SK-N-SH (cell line): ENCODE data around the gene LRRIQ1. TPM values are rescaled to one million over a fixed set of nuclear protein-coding genes. Genes with fewer than 3 reads are reported as not detected.

Experiments used
- CTCF ChIA-PET: fragments of 300-600, 350-600 bp; formaldehyde crosslinking; extraction: SDS; loops from one replicate; lab custom pipeline; 2021; lab: Yijun Ruan, JAX
- POLR2A ChIA-PET: fragments of 350-600 bp; sonication (Branson Sonifier 250); formaldehyde crosslinking; extraction: SDS; loops from one replicate; lab custom pipeline; 2020; ENCODE audit warnings: antibody characterized with exemption, inconsistent platforms; lab: Yijun Ruan, JAX
- DNase-seq: peaks from one replicate; pipeline ENCODE4 v3.0.0; 2012
- H2AFZ ChIP-seq: fragments of 200-600 bp; sonication (generic); 2 replicates; pipeline ENCODE4 v1.8.1; 2016; ENCODE audit warnings: antibody characterized with exemption, mild to moderate bottlenecking, low read depth
- H3F3A ChIP-seq: fragments of 200-600 bp; sonication (generic); replicated peaks from 2 replicates; pipeline ENCODE3; 2016; ENCODE audit warnings: antibody characterized with exemption, mild to moderate bottlenecking; ENCODE audit not compliant: insufficient read depth
- H3K27ac ChIP-seq, 2 experiments: fragments of 200-500 bp in 1 of 2; fragments of 200-600 bp in 1 of 2; sonication (Bioruptor generic) in 1 of 2; sonication (generic), shearing (Covaris generic) in 1 of 2; 2 replicates each; pipeline versions ENCODE4 v1.5.1 to v1.6.1; 2014 to 2016; ENCODE audit warnings: low read depth in 2 of 2, inconsistent platforms in 1 of 2, low read length in 1 of 2, mild to moderate bottlenecking in 1 of 2, mixed read lengths in 1 of 2
- H3K27me3 ChIP-seq: fragments of 200-600 bp; sonication (generic), shearing (Covaris generic); 2 replicates; pipeline ENCODE4 v1.6.1; 2016; ENCODE audit warnings: mixed run types; ENCODE audit not compliant: insufficient read depth
- H3K36me3 ChIP-seq, 2 experiments: fragments of 200-500 bp in 1 of 2; fragments of 200-600 bp in 1 of 2; sonication (Bioruptor generic) in 1 of 2; sonication (generic) in 1 of 2; replicated peaks in 1 of 2; 2 replicates each; pipeline versions ENCODE3 to v1.5.1; 2014 to 2016; ENCODE audit warnings: low read length in 1 of 2, mild to moderate bottlenecking in 1 of 2; ENCODE audit not compliant: insufficient read depth in 2 of 2, control insufficient read depth in 1 of 2
- H3K4me1 ChIP-seq, 2 experiments: fragments of 200-500 bp in 1 of 2; fragments of 200-600 bp in 1 of 2; sonication (Bioruptor generic) in 1 of 2; sonication (generic), shearing (Covaris generic) in 1 of 2; 2 replicates each; pipeline versions ENCODE4 v1.5.1 to v1.6.1; 2014 to 2016; ENCODE audit warnings: low read depth in 1 of 2, low read length in 1 of 2, mixed run types in 1 of 2; ENCODE audit not compliant: insufficient read depth in 2 of 2, control insufficient read depth in 1 of 2
- H3K4me2 ChIP-seq: fragments of 200-600 bp; sonication (generic), shearing (Covaris generic); 2 replicates; pipeline ENCODE4 v1.6.1; 2017; ENCODE audit warnings: mixed run types
- H3K4me3 ChIP-seq, 2 experiments: fragments of 200-500 bp in 1 of 2; fragments of 200-600 bp in 1 of 2; sonication (Bioruptor generic) in 1 of 2; sonication (generic), shearing (Covaris generic) in 1 of 2; 2 replicates each; pipeline versions ENCODE4 v1.5.1 to v1.8.1; 2014 to 2016; ENCODE audit warnings: low read depth in 2 of 2, inconsistent platforms in 1 of 2, low read length in 1 of 2, mild to moderate bottlenecking in 1 of 2, mixed read lengths in 1 of 2, moderate library complexity in 1 of 2
- H3K79me2 ChIP-seq: fragments of 200-600 bp; sonication (generic); 2 replicates; pipeline ENCODE4 v1.8.1; 2017; ENCODE audit warnings: mild to moderate bottlenecking; ENCODE audit not compliant: insufficient read depth
- H3K9ac ChIP-seq: fragments of 200-600 bp; sonication (generic); 2 replicates; pipeline ENCODE4 v1.6.1; 2017; ENCODE audit warnings: mixed run types
- H3K9me2 ChIP-seq: fragments of 200-600 bp; sonication (generic); 2 replicates; pipeline ENCODE4 v1.6.1; 2017; ENCODE audit warnings: mixed run types
- H3K9me3 ChIP-seq: fragments of 200-600 bp; sonication (generic); 2 replicates; pipeline ENCODE4 v1.6.1; 2017; ENCODE audit warnings: mixed run types, mild to moderate bottlenecking, moderate library complexity
- H4K20me1 ChIP-seq: fragments of 200-600 bp; sonication (generic); 2 replicates; pipeline ENCODE4 v1.6.1; 2017; ENCODE audit warnings: mild to moderate bottlenecking, mixed run types; ENCODE audit not compliant: insufficient read depth
- CHD2 ChIP-seq: fragments of 150-350 bp; IDR thresholded peaks from 2 replicates; pipeline ENCODE4 v1.6.1; 2018; ENCODE audit warnings: low read length; ENCODE audit not compliant: partially characterized antibody
- ELF1 ChIP-seq: IDR thresholded peaks from 2 replicates; pipeline ENCODE4 v1.4.0; 2012
- EZH2phosphoT487 ChIP-seq: fragments of 200-600 bp; sonication (generic); IDR thresholded peaks from 2 replicates; pipeline ENCODE4 v1.6.1; 2017; ENCODE audit warnings: low read depth, mixed run types, mild to moderate bottlenecking, antibody characterized with exemption, moderate library complexity, borderline replicate concordance
- FOSL2 ChIP-seq: IDR thresholded peaks from 2 replicates; pipeline ENCODE4 v1.4.0; 2012; ENCODE audit warnings: low read depth, mild to moderate bottlenecking, moderate library complexity, borderline replicate concordance
- GABPA ChIP-seq: IDR thresholded peaks from 2 replicates; pipeline ENCODE4 v1.4.0; 2012; ENCODE audit warnings: low read depth, mild to moderate bottlenecking
- JUND ChIP-seq: IDR thresholded peaks from 2 replicates; pipeline ENCODE4 v1.4.0; 2012
- POLR2AphosphoS5 ChIP-seq: IDR thresholded peaks from 2 replicates; pipeline ENCODE4 v1.6.1; 2012; ENCODE audit warnings: low read depth, low read length
- REST ChIP-seq: IDR thresholded peaks from 2 replicates; pipeline ENCODE4 v1.6.1; 2012; ENCODE audit warnings: mild to moderate bottlenecking, low read depth, low read length, moderate library complexity
- RXRA ChIP-seq: IDR thresholded peaks from 2 replicates; pipeline ENCODE4 v1.4.0; 2012; ENCODE audit warnings: low read depth, mild to moderate bottlenecking, borderline replicate concordance
- TEAD4 ChIP-seq: IDR thresholded peaks from 2 replicates; pipeline ENCODE4 v1.4.0; 2012; ENCODE audit warnings: mild to moderate bottlenecking, borderline replicate concordance; ENCODE audit not compliant: insufficient read depth
- YY1 ChIP-seq: IDR thresholded peaks from 2 replicates; pipeline ENCODE4 v1.4.0; 2012; ENCODE audit warnings: low read depth, mild to moderate bottlenecking
- ZBTB33 ChIP-seq: IDR thresholded peaks from 2 replicates; pipeline ENCODE4 v1.4.0; 2012; ENCODE audit warnings: low read depth, borderline replicate concordance
- WGBS: methylation state at CpG from one replicate; pipeline ENCODE4 v1.1.6; 2017; ENCODE audit warnings: low lambda C conversion rate; 5-methylcytosine and 5-hydroxymethylcytosine counted together
- polyA plus RNA-seq, 3 experiments: library from polyadenylated mRNA; depleted of rRNA; stranded (reverse); fragments of >200 nt; gene quantifications; 2 replicates each; pipeline ENCODE4 v1.2.3, GENCODE V29; 2012
- TF ChIP-seq, protein P1 (sequence below): fragments of 150-350 bp; IDR thresholded peaks from 2 replicates; pipeline ENCODE4 v1.6.1; 2017; ENCODE audit warnings: antibody characterized with exemption, low read length, low read depth, borderline replicate concordance
- TF ChIP-seq, protein P2 (sequence below): IDR thresholded peaks from 2 replicates; pipeline ENCODE4 v1.4.0; 2012; ENCODE audit warnings: low read depth, borderline replicate concordance

LRRIQ1 gene
- polyA plus RNA-seq, 1 of the 3 experiments (the other 2 are of a cell fraction): 0.39 TPM

DNA sequence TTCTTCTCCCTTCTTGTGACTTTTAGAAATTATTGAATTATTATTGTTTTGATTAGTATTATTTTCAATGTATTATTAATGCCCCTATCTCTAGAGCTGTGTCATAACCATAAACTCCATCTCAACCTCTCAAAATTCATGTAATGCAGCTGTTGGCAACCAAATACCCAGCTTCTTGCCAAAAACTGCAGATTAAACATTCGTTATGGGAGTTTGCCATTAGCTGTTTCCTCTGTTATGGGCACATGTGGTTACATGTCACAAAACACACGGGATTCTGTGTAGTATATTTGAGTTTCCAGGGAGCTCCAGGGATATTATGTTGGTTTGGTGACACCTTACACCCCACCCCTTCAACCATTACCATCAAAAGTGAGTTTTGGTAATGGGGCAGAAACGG, 241.0 kb downstream of the LRRIQ1 start:
- Histone ChIP-seq H3K4me2 (no peak overlapping the region), H3K9ac (no peak overlapping the region), H4K20me1 (no peaks in the 10 kb centered on the region), H3K27ac (no peak overlapping the region), H3K4me3 (no peak overlapping the region), H3K27me3 (peaks cover 43% of the 10 kb centered on the region), H3F3A (no peaks in the 10 kb centered on the region), H3K9me3 (no peaks in the 10 kb centered on the region), H3K4me1 (peaks cover 0 to 2% of the 10 kb centered on the region in 2 experiments; a peak in 1 of 4 replicates), H3K36me3 (no peaks in the 10 kb centered on the region), H3K79me2 (no peaks in the 10 kb centered on the region), H2AFZ (no peak overlapping the region), H3K9me2 (no peaks in the 10 kb centered on the region)
- ChIA-PET CTCF (interaction anchor here (1.1 to 1.5 kb wide), 2 partner anchors 148 to 200 kb away, joined by 3 to 5 read pairs; no protein-coding TSS in a partner anchor), POLR2A (no interaction called here)
- DNase-seq: no peak
- WGBS: 47% methylated on average over 3 of the region's 3 CpGs
- TF ChIP-seq JUND (no peak), YY1 (no peak)
- TF ChIP-seq, all 33 proteins: peak for 0

- WGBS: 85% methylated on average over 19 of the region's 30 CpGs
- Histone ChIP-seq H4K20me1 (no peaks in the 10 kb centered on the region), H3F3A (no peaks in the 10 kb centered on the region), H2AFZ (no peak overlapping the region), H3K79me2 (no peaks in the 10 kb centered on the region), H3K9me3 (no peaks in the 10 kb centered on the region), H3K9ac (no peak overlapping the region), H3K4me2 (no peak overlapping the region), H3K27ac (no peak overlapping the region), H3K36me3 (no peaks in the 10 kb centered on the region)
- POLR2A ChIA-PET: no interaction called here
- DNase-seq: no peak
- TF ChIP-seq ZBTB33: no peak
- no peak for TF ChIP-seq FOSL2
- no peak for TF ChIP-seq EZH2phosphoT487
- no peak for TF ChIP-seq CHD2
- TF ChIP-seq, protein P1, sequence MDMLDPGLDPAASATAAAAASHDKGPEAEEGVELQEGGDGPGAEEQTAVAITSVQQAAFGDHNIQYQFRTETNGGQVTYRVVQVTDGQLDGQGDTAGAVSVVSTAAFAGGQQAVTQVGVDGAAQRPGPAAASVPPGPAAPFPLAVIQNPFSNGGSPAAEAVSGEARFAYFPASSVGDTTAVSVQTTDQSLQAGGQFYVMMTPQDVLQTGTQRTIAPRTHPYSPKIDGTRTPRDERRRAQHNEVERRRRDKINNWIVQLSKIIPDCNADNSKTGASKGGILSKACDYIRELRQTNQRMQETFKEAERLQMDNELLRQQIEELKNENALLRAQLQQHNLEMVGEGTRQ: no peak
- TF ChIP-seq JUND: no peak
- no peak for TF ChIP-seq REST
- TF ChIP-seq, protein P2, sequence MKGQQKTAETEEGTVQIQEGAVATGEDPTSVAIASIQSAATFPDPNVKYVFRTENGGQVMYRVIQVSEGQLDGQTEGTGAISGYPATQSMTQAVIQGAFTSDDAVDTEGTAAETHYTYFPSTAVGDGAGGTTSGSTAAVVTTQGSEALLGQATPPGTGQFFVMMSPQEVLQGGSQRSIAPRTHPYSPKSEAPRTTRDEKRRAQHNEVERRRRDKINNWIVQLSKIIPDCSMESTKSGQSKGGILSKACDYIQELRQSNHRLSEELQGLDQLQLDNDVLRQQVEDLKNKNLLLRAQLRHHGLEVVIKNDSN: no peak
- no peak for TF ChIP-seq TEAD4
- no peak for TF ChIP-seq POLR2AphosphoS5
- no peak for TF ChIP-seq GABPA
- TF ChIP-seq ELF1: no peak
- no peak for TF ChIP-seq RXRA
- TF ChIP-seq, all 33 proteins: peak for 0
- H3K27me3 ChIP-seq: peaks cover 38% of the 10 kb centered on the region
- peaks cover 0 to 2% of the 10 kb centered on the region in 2 experiments; a peak in 1 of 4 replicates for H3K4me1 ChIP-seq
- CTCF ChIA-PET: interaction anchor here (1.0 to 1.5 kb wide), 2 partner anchors 25 to 201 kb away, joined by 3 to 5 read pairs; no protein-coding TSS in a partner anchor
- H3K9me2 ChIP-seq: no peaks in the 10 kb centered on the region
- no peak overlapping the region for H3K4me3 ChIP-seq
Observed at GRCh38 chr12:85277900-85278597, 241.9 kb downstream of the LRRIQ1 start.
